GM18517 (cell line): Measurements from ENCODE around the gene LAMTOR4.

Experiments
- ATAC-seq: cut with Tn5 transposase; IDR thresholded peaks from one replicate; pipeline ENCODE4 v1.9.1; 2021; ENCODE audit warnings: mild to moderate bottlenecking, moderate library complexity; ENCODE audit not compliant: unreplicated experiment

Gene LAMTOR4

GRCh38 chr7:100152937-100153666 is 4.4 kb downstream of the LAMTOR4 start:
- no peak for ATAC-seq

GRCh38 chr7:100153708-100154535 is 5.2 kb downstream of the LAMTOR4 start:
- no peak for ATAC-seq

DNA sequence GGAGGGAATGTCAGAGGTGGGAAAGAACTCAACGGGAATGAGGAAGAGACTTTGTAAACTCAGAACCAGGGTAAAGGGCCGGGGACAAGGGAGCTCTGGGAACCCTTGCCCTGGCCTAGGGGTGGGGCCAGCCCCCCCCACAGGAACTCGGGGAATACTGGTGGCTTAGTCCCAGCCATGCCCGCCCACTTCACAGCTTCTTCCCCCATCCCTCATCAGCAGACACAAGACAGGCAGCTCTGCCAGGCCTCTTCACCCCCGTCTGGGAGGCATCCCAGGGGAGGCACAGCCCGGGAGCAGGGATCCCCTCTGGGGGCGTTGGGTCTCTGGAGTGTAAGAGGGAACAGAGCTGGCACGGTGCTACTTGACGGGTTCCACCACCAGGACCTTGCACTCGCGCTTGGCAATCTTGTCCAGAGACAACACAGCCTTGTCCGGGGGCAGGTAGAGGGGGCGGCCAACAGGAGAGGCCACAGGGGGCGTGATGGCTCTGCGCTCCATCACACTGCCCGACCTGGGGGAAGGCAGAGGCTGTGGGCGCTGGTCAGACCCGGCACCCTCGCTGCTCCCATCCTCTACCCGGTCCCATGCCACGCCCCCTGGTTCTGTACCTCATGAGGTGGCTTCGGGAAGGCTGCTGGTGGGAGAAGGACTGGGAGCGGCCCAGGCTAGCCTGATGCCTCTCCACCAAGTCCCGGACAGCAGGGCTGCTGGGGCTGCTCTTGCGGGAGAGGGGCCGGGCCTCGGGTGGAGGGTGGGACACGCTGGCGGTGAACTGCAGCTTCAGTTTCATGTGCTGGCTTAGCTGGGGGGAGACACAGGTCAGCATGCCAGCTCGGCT is 6.2 kb downstream of the LAMTOR4 start:
- no peak for ATAC-seq

DNA sequence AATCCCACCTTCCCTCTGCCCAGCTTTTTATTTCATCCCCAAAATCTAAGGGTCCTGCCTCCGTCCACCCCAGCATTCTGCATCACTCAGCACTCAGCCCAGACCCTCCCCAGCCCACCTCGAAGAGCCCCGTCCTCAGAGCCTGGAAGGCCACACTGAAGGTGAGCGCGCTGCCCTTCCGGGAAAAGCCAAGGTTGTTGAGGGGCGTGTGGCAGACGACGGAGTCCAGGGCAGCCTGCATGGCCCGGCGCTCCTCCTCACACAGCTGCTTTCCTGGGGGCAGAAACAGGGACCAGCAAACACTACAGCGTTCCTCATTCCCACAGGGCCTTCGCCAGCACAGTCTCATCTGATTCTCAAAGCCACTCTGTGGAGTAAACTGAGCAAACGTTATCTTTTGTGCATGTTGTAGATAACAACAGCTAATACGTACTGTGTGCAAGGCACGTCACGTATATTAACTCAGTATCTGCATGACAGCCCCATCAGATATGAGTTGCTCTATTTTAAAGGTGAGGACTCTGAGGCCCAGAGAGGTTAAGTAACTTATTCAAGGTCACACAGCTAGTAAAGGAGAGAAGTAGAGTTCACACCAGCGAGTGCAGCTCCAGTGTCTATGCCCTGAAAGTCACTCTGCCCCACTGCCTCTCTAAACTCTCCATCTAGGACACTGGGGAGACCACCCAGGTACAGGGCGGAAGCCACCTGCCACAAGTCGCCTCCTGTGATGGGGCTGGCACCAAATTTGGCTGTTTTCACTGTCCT is 7.0 kb downstream of the LAMTOR4 start:
- no peak for ATAC-seq

DNA sequence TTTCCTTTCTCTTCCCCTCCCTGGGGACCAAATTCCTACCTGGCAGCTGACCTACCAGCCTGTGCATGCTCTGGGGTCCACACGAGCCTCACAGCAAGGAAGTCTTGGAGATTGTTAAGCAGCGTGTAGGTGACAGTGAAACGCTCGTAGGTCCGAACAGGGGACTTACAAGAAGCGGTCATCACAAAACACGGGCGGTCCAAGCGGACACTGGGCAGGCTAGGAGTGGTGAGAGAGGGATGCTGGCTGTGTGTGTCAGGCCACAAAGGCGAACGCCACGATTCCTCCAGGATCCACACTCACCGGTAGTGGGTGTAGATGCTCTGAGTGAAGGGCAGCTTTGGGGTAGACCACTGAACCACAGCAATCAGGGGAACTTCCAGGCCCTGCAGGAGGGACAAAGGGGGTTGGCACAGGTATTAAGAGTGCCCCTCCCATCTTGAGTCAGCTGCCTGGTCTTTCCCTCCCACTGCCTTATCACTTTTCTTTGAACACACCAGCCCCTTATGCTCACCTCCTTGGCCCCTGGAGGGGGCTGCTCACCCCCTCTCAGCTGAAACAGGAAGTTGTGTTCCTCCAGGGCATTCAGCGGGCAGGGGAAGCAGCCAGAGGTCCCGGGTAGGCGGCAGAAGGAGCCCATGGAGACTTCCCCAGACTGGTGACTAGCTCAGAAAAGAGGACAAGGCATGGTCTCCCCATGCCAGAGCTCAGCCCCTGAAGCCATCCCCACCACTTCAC is 7.8 kb downstream of the LAMTOR4 start:
- no peak for ATAC-seq

DNA sequence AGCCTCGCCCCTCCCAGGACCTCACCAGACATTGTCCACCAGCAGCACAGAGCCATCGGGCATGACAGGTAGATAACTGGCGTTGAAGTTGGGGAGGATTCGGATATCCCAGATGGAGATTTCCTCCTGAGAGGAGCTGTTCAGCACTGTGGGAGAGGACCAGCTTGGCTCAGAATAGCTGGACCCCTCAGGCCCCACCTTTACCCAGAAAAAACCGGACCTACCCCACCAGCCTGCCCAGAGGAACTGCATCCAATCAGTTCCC is 8.3 kb downstream of the LAMTOR4 start:
- ATAC-seq, result no peak

DNA sequence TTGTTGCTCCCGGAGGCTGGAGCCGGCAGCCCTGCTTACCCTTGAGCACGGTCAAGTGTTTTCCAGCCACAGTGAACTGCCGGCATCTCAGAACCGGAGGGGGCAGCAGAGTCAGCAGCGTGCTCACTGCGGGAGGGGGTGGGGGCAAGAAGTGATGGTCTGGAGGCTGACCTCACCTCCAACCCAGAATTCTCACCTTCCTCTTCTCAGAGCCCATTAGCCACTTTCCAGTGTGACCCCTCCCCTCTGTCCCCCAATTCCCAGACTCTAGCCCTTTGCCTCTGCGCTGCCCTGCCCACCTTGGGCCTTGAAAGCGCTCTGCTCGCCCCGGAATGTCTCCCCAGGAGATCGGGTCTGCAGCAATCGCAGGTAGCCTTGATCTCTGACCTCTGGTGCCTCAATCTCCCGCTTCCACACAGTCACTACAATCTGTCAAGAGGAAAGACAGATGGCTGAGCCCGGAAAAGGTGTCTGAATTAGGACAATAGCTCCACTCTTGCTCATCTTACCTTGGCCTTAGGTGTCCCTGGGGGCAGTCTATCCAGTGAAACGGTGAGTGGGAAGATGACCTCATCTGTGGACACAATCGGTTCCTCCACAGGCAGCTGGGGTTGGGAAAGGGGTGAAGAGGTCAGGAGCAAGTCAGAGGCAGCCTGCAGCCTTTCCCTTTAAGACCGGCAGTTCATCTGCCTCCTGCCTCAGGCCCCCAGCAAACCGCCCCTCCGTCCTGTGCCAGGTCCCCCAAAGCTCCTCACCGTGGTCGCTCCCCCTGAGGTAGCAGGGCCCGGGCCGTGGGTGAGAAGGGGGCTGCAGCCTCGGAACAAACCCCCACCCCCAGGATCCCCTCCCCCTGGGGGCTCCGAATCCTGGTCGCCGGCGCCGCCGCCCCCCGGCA is 8.9 kb downstream of the LAMTOR4 start:
- no peak for ATAC-seq

DNA sequence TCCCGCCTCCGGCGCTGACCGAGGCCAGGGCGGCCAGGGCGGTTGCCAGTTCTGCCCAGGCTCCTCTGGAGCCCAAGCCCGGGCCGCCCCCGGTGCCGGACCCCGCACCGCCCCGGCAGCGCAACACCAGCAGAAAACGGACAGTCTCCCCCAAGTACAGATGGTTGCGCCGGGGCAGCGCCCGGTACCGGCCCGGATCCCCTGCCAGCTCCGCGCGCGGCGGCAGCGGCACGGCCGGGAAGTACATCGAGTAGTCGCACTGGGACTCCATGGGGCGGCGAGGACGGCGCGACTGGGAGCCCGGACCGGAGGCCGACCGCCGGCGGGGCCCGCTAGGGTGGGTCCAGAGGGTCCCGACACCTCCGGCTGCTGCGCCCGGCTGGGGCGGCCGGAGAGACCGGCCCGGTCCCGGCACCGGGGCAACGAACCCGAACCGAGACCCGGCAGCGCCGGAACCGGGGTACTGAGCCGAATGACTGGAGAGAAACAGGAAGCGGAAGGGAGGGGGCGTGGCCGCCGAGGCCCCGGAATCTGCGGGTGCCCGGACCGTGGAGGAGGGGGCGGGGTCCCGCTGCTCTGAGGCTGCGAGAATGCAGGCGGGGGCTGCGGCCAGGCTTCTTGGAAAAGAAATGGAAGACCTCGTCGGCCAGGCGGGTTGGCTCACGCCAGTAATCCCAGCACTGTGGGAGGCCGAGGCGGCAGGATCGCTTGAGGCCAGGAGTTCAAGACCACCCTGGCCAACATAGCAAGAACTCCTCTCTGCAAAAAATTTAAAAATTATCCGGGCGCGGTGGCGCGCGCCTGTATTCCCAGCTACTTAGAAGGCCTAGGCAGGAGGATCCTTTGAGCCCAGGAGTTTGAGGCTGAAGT is 9.7 kb downstream of the LAMTOR4 start, which contains the start of gene TRAPPC14:
TRAPPC14 (minus strand) TSS at position 495 of the 870 bp plus-strand sequence; CDS start at position 271, 224 bp downstream.
- ATAC-seq, result peak; percentile 70

DNA sequence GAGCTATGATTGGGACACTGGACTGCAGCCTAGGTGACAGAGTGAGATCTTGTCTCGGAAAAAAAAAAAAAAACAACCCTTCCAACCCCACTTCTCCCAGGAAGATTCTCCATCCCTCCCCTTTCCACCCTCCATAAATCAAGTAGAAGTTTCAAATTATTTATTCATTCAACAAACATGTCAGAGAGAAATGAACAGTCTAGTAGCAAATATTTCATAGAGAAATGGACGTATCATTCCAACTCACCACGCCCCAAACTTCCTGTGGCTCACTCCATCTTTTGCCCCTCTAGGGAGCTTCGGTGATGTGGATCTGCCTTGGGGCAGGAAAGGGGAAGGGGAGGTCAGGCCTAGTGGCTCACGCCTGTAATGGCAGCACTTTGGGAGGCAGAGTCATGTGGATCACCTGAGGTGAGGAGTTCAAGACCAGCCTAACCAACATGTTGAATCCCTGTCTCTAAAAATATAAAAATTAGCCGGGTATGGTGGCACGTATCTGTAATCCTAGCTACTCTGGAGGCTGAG is 10.4 kb downstream of the LAMTOR4 start:
- no peak for ATAC-seq

DNA sequence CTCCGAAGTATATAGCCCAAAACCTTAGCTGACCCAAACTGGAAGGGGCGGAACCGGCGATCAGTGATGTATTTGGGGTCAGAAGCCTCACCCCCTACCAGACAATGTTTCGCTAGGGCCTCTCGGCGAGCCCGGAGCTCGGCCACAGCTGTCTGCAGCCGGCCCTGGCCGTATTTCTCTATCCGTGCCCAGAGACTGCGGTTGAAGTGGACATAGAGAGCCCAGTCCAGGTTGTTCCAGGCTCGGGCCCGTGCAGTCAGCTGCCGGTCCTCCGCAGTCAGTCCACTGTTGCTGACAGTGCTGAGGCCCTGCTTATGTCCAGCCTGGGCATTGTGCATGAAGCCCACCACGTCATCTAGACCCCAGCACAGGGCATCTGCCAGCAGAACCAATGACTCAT is 11.3 kb downstream of the LAMTOR4 start:
- no peak for ATAC-seq

GRCh38 chr7:100163006-100163531 is 14.4 kb downstream of the LAMTOR4 start:
- ATAC-seq, result no peak

GRCh38 chr7:100163871-100164270 is 15.2 kb downstream of the LAMTOR4 start:
- no peak for ATAC-seq

GRCh38 chr7:100166317-100166940 is 17.7 kb downstream of the LAMTOR4 start:
- no peak for ATAC-seq

DNA sequence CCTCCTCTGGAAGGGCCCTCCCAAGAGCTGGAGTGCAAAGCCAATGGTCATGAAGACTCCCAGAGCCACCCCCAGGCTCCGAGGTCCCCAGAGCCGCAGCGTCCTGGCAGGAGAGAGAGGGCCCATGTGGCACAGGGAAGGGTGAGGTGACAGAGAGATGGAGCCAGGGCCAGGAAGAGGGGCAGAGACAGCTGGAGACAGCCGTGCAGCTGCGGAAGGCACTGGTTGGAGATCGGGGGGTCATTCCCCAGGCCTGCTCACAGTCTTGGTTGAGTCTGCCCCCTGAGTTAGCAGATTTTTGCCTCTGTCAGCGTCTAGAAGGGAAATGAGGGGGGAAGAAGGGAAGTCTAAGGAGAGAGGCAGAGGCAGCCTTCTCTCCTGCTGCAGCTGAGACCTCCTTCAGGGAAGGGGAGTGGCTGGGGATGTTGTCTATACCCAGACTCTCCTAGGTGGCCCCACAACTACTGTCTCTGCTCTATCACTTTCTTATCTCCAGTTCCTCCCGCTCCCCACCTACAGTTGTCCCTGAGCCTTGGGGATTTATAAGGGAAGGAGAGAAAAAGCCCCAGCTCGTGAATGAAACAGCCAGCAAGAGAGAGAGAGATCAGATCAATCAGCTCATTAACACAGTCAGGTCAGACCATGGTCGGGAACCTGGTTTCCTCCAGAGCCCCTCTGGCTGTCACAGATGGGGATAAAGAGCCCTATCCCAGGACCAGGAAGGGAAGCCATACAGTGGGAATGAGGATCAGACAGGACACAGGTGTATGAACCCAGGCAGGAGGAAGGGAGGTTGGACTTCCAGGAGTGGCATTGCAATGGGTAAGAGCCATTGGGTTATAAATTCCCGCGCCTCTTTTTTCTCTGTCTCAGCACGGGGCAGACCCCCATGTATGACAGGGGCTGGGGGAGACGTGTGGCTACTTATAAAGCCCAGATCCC is 18.5 kb downstream of the LAMTOR4 start:
- ATAC-seq, result no peak

DNA sequence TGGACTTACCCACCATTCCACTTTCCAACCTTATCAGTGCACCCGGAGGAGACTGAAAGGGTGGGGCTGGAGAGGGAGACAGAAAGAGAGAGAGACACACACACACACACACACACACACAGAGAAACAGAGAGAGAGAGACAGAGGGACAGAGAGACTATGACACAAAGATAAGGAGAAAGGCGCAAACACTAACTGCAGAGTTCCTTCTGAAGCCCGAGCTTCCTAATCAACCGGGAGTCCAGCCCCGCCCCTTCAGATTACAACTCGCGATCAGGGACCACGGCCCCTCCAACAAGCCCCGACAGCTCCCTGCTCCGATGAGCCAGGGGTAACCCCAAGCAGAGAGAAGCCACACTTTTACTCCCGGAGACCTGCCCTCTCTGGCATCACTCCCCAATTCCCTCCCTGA is 19.2 kb downstream of the LAMTOR4 start:
- ATAC-seq, result no peak
